Colonic mucosa (tissue), 4 donors: Measurements from ENCODE around the gene OTULIN. TPM values are rescaled to one million over a fixed set of nuclear protein-coding genes. Genes with fewer than 3 reads are reported as not detected.
A peak's percentile ranks its signal among the peaks of the same experiment; 100 is the strongest.

Source experiments
- DNase-seq: peaks from one replicate; pipeline ENCODE4 v3.0.0-alpha.2; 2020
- H3K27ac ChIP-seq: fragments of 200-600 bp; one replicate; pipeline ENCODE4 v1.8.0; 2021
- H3K27me3 ChIP-seq: fragments of 200-600 bp; one replicate; pipeline ENCODE4 v1.8.0; 2021
- H3K36me3 ChIP-seq: fragments of 200-600 bp; one replicate; pipeline ENCODE4 v1.8.0; 2021
- H3K4me1 ChIP-seq: fragments of 200-600 bp; one replicate; pipeline ENCODE4 v1.8.0; 2021; ENCODE audit warnings: mild to moderate bottlenecking
- H3K4me3 ChIP-seq: fragments of 200-600 bp; one replicate; pipeline ENCODE4 v1.8.0; 2021
- H3K9ac ChIP-seq, 2 donors: one replicate each; pipeline ENCODE4 v1.7.0; 2013; ENCODE audit warnings: control low read depth in 2 of 2, low read depth in 2 of 2, low read length in 2 of 2
- H3K9me3 ChIP-seq: fragments of 200-600 bp; one replicate; pipeline ENCODE4 v1.8.0; 2021
- intact Hi-C: fragments of 100-400 bp; cut with DNase I; formaldehyde crosslinking; loops from one replicate; pipeline ENCODE4 v1.14.1; 2022
- total RNA-seq, 2 donors: library from RNA; stranded (reverse); fragmentation: NEBNext Ultra II Directional in 1 of 2; extraction: Animal tissue kit (Norgen Biotek cat#: 25700) in 1 of 2; gene quantifications; one replicate each; pipeline ENCODE4 v1.2.1, GENCODE V29; 2021
- TF ChIP-seq, protein P1 (sequence below): fragments of 200-600 bp; IDR thresholded peaks from one replicate; pipeline ENCODE4 v1.8.0; 2022; ENCODE audit warnings: antibody characterized with exemption, mild to moderate bottlenecking
- donor health status: healthy.
- donor health status: DM: no; HTN: no; CAD: no.
- donor health status: DM: no; HTN: no; CAD: no.

Gene OTULIN
- total RNA-seq, 2 donors from 2014 or later = 28.8 to 32.9 TPM

DNA sequence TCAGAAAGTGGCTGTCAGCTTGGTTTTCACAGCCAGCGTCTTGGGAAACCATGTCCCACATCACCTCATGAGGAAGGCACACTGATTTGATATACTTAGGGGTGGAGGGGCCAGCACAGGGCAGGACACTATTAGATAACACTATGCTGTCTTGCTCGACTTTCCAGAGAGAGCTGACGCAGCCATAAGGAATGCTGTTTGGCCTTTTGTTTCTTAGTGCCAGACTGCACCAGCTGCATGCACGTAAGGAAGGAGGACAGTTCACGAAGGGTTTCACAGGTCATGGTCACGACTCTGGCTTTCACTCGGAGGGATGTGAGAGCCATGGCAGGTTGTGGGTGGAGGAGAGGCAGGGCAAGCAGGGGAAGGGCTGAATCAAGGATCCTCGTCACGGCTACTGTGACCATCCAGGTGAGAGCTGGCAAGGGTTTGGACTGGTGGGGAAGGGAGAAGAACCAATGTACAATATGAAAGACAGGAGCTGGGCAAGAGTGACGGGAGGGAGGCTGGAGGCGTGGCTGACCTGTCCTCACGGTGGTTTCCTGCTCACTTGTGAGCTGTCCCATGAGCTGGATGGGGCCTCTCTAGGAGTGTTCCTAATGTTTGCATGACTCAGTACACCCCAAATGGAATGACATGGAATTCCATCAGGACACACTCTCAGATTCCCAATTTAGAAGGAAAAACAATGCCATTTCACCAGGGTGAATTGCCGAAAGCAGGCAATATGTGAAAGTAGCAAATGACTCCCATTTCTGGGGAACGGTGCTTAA is 61.7 kb downstream of the OTULIN start:
- H3K9me3 ChIP-seq = no peaks in the 10 kb centered on the region
- no peaks in the 10 kb centered on the region for H3K36me3 ChIP-seq
- H3K4me3 ChIP-seq = no peak overlapping the region
- no peak for DNase-seq
- H3K9ac ChIP-seq = no peak overlapping the region
- no peaks in the 10 kb centered on the region for H3K27me3 ChIP-seq
- no peak overlapping the region for H3K27ac ChIP-seq
- TF ChIP-seq, protein P1, sequence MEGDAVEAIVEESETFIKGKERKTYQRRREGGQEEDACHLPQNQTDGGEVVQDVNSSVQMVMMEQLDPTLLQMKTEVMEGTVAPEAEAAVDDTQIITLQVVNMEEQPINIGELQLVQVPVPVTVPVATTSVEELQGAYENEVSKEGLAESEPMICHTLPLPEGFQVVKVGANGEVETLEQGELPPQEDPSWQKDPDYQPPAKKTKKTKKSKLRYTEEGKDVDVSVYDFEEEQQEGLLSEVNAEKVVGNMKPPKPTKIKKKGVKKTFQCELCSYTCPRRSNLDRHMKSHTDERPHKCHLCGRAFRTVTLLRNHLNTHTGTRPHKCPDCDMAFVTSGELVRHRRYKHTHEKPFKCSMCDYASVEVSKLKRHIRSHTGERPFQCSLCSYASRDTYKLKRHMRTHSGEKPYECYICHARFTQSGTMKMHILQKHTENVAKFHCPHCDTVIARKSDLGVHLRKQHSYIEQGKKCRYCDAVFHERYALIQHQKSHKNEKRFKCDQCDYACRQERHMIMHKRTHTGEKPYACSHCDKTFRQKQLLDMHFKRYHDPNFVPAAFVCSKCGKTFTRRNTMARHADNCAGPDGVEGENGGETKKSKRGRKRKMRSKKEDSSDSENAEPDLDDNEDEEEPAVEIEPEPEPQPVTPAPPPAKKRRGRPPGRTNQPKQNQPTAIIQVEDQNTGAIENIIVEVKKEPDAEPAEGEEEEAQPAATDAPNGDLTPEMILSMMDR = no peak
- intact Hi-C loops = loop anchor here (2.0 to 5.0 kb wide), 3 partner anchors 39 to 289 kb away; no protein-coding TSS in a partner anchor
- H3K4me1 ChIP-seq = no peaks in the 10 kb centered on the region

DNA sequence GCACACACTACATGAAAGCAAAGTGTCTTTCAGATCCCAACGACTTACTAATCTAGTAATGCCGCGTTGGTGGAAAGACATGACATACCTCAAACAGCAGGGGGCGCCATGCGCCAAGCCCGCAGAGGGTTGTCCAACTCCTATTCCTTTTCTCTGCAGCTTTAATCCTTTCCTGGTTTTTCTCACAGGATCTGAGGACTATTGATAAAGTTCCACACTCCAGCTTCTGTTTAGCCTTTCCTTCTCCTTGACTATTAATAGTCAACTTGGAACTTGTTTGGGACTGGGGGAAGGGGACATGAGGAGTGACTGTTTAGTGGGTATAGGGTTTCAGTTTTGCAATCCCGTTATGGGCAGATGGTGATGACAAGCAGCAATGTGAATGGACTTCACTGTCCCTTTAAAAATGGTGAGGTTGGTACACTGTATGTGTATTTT is 62.9 kb downstream of the OTULIN start:
- no peak overlapping the region for H3K27ac ChIP-seq
- DNase-seq = peak; percentile 81
- H3K27me3 ChIP-seq = no peaks in the 10 kb centered on the region
- H3K4me1 ChIP-seq = no peaks in the 10 kb centered on the region
- intact Hi-C loops = loop anchor here (2.0 to 5.0 kb wide), 3 partner anchors 40 to 287 kb away; no protein-coding TSS in a partner anchor
- H3K9me3 ChIP-seq = no peaks in the 10 kb centered on the region
- H3K9ac ChIP-seq = peak overlapping the region in 1 of 2 donors; percentile 15
- TF ChIP-seq, protein P1 = peak; percentile 93
- H3K4me3 ChIP-seq = no peak overlapping the region
- no peaks in the 10 kb centered on the region for H3K36me3 ChIP-seq

DNA sequence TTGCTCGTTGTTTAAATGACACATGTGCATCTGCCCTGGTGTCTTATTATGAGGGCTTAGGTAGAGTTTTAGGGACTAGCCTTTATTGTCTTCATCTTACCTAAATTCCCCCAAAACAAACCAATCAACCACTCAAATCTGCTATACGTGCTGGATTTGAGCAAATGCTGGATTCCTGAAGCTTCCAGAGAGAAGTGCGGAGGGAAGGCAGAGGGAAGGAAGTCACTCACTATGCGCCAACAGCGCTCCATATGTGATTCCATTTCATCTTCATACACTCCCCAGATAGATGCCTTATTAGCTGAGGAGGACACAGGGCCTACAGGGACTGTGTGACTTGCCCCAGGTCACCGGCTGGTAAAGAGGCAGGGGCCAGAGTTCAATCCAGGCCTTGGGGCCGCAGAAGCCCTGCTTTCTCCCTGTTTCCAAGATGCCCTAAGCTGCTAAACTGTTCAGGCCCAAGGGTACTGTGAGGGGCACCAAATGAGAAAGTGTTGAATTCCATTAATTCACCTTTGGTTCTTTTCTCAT is 63.5 kb downstream of the OTULIN start:
- no peaks in the 10 kb centered on the region for H3K9me3 ChIP-seq
- peak overlapping the region in 1 of 2 donors; percentile 15 for H3K9ac ChIP-seq
- TF ChIP-seq, protein P1 = no peak
- H3K36me3 ChIP-seq = no peaks in the 10 kb centered on the region
- DNase-seq = no peak
- no peaks in the 10 kb centered on the region for H3K4me1 ChIP-seq
- H3K4me3 ChIP-seq = no peak overlapping the region
- no peaks in the 10 kb centered on the region for H3K27me3 ChIP-seq
- intact Hi-C loops = loop anchor here (2.0 to 5.0 kb wide), 3 partner anchors 41 to 287 kb away; no protein-coding TSS in a partner anchor
- no peak overlapping the region for H3K27ac ChIP-seq

DNA sequence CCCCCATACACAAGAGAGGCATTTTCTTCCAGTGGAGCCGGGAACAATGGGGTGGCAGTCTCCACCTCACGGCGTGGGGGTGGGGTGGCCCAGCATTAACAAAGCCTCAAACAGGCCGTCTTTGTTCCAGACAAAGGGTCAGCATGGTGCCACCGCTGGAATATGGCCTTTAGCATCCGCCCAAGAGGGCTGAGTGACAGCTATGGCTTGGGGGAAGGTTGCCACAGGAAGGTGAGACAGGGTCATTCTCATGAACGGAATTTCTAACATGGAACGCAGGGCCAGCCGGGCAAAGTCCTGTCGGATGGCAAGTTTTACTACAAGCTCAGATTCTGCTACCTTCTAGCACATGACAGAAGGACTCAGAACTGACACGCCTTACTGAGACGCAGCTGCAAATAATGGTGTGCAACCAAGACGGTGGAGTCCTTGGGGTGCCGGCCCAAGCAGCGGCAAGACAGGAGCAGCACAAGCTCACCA is 64.0 kb downstream of the OTULIN start:
- H3K9me3 ChIP-seq = no peaks in the 10 kb centered on the region
- no peak overlapping the region for H3K4me3 ChIP-seq
- no peaks in the 10 kb centered on the region for H3K27me3 ChIP-seq
- DNase-seq = peak; percentile 63
- no peaks in the 10 kb centered on the region for H3K4me1 ChIP-seq
- intact Hi-C loops = loop anchor here (5.0 kb wide), 2 partner anchors 41 to 229 kb away; no protein-coding TSS in a partner anchor
- no peak overlapping the region for H3K27ac ChIP-seq
- no peaks in the 10 kb centered on the region for H3K36me3 ChIP-seq
- no peak overlapping the region for H3K9ac ChIP-seq
- TF ChIP-seq, protein P1 = no peak

DNA sequence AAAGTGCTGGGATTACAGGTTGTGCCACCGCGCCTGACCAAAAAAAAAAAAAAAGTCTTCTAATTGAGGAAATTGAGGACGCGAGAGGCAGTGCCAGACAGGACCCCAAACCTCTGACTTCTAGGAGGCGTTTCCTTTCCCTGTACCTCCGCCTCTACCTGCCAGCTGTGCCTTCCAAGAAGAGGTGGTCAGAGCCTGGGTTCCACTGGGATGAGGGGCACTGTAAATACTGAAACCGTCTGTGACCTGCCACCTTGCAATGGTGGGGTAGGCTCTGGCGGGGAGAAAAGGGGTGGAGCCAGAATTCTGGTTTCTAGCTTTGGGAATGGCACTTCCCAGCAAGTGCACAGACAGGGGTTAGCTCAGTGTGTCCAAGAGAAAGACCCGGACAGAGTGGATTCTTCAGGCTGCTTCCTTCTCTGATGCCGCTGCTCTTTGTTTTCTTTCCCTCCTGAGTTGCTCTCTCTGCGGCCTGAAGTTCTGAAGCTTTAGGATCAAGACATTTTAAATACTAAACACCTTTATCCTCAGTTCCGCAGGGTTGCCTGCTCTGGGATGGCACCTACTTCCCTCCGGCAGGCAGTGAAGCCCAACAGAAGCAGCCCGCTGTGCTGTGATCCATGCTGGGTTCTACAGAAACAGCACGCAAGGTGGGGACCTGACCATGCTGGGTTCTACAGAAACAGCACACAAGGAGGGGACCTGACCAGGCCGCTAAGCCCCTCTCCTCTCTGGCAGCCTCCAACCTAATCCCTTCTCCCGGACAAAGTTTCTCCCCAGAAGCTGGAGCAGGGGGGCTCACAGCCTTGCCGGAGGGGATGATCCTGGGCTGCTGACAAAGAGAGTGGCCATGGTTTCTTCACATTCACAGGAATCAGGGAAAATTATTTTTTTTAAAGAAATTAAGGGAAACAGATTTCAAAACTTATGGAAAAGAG is 65.2 kb downstream of the OTULIN start:
- Histone ChIP-seq H3K27ac (no peak overlapping the region), H3K4me1 (no peaks in the 10 kb centered on the region), H3K36me3 (no peaks in the 10 kb centered on the region), H3K9ac (no peak overlapping the region), H3K27me3 (no peaks in the 10 kb centered on the region), H3K4me3 (no peak overlapping the region), H3K9me3 (no peaks in the 10 kb centered on the region)
- TF ChIP-seq, protein P1 = no peak
- intact Hi-C loops = loop anchor here (5.0 kb wide), 2 partner anchors 42 to 228 kb away; no protein-coding TSS in a partner anchor
- DNase-seq = no peak
